Measurements from ENCODE around the gene FAM131C.

The FAM131C gene

GRCh38 chr1:16014509-16015482, 58.7 kb downstream of the FAM131C start:
- DNase-seq: no peak

- no peak for DNase-seq
Measured at GRCh38 chr1:16013908-16014258, 59.6 kb downstream of the FAM131C start.

- no peak for DNase-seq
Measured at GRCh38 chr1:16013220-16013907, 60.1 kb downstream of the FAM131C start.

GRCh38 chr1:16012590-16013219, 60.7 kb downstream of the FAM131C start:
- peak; percentile 48 for DNase-seq

GRCh38 chr1:16011936-16012589, 61.4 kb downstream of the FAM131C start:
- DNase-seq: no peak

GRCh38 chr1:16010837-16011236, 62.6 kb downstream of the FAM131C start:
- no peak for DNase-seq

- DNase-seq: no peak
Measured at GRCh38 chr1:16009678-16010077, 63.8 kb downstream of the FAM131C start.

- peak; percentile 68 for DNase-seq
Measured at GRCh38 chr1:16009030-16009460, 64.4 kb downstream of the FAM131C start.
